ENCODE results near the gene SPACA1.

The SPACA1 gene

DNA sequence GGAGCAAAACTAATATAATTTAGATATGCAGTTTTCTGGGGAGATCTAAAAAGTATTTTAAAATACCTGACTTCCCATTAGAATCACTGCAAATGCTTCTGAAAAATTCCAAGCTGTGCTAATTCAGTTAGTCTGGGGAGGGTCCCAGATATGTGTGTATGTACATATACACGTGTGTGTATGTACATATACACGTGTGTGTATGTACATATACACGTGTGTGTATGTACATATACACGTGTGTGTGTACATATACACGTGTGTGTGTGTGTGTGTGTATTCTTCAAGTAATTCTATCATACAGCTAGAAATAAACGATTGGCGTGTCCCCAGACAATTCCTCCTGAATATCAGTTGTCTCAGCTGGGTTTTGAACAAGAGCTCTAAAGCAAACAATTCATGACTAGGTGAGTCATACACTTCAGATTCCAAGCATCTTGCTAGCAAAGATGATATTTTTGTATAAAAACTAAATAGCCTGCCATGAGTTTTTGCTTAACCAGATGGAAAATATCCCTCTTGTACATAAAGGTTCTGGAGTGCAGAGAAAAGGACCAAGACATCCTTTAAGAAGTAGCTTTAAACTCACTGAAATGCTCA lies 58.2 kb downstream of the SPACA1 start:
- DNase-seq (ENCODE audit: low read depth), result no peak

DNA sequence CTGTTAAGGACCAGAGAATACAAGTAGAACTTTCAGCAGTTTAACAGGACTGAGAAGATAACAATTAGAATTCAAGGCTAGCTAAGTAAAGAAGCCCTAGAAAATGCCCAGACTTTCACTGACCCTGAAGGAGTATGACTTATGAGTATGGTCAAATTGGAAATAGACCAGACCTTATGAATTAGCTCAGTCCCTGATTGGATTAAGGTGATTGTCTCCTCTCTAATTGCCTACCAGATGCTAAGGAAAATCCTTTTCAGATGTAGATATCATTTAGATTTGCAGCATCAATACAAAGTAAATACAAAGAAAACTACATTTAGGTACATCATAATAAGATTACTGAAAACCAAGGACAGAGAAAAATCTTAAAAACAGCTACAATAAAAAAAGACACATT lies 59.6 kb downstream of the SPACA1 start:
- DNase-seq (ENCODE audit: low read depth), result no peak

DNA sequence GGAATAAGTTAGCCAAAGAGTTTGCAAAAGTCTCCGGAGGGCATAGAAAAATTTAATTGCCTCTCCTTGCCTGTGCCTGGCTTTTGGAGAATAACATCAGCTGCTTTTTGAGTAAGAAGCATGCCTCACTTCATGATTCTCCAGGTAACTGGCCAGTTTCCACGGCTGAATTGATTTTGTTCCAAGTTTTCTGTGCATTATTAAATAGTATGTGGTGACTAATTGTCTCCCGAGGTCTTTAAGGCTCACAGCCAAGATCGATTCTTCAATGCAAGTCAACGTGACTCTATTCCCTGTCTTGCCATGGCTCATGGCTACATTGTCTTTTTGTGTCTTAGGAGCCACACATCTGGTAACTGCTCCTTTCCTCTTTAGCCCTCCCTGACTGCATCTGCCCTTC lies 64.3 kb downstream of the SPACA1 start:
- no peak for DNase-seq (ENCODE audit: low read depth)

DNA sequence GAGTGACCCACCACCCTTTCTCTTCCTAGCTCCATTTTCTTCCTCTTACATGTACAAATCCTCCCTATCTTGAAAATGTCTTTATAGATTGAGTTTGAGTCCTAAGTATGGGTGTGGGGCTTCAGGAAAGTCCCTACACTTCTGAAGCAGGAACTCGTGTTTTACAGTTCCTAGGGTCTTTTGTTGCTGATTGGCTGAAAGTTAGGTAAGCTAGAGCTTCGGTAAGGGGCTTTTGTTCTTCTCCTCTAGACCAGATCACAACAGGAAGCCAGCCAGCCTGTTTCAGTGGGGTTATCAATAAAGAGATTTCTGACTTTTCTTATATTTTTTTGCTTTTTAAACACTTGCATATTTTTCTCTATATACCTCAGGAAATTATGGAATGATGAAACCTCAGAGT lies 67.2 kb downstream of the SPACA1 start:
- no peak for DNase-seq (ENCODE audit: low read depth)

DNA sequence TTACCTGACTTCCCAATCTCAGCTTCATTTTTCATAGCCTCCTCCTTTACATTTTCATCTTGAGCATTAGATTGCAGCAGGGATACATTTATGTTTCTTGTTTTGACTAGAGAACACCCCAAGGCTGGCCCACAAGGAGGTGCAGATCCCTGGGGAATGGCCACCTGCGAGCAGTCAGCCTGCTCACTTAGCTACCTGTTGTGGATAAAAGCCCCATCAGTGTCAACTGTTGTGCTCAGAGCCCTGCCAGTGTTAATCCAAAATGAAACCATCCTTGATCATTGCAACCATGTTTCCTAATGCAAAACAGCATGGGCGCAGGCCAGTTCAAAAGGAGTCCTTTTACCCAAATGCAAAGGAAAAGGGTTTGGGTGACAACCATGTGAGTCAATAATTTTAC lies 67.7 kb downstream of the SPACA1 start:
- no peak for DNase-seq (ENCODE audit: low read depth)

DNA sequence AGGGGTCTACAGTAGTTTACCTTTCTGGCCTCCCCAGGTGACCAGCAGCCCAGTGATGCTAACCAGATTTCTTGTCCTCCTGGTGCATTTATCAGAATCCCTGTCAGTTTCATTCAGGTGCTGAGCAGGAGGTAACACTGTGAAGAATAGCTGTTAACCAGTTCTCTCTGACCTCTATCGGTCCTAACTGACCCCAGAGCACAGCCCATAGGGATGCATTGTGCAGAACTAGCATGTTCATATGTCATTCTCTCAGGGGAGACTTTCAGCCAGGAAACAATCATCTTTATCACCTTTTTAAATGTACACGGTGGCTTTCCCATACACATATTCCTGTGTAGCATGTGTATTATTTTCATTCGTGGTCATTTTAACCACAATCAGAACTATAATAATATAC lies 68.6 kb downstream of the SPACA1 start:
- DNase-seq (ENCODE audit: low read depth), result no peak

All from T follicular helper cell (primary cell).